Cardiac muscle cell (in vitro differentiated cells and primary cell): ENCODE results near the gene HS3ST3B1. TPM values are rescaled to one million over a fixed set of nuclear protein-coding genes. Genes with fewer than 3 reads are reported as not detected.
A peak's percentile ranks its signal among the peaks of the same experiment; 100 is the strongest.

Experiments
- DNase-seq, 2 donors: peaks; one replicate each; pipeline versions ENCODE4 v3.0.0 to v3.0.0-alpha.2; 2010 to 2017; ENCODE audit warnings: low read depth in 1 of 2, low spot score in 1 of 2
- H3K27ac ChIP-seq: fragments of 200-600 bp; sonication (generic); 2 replicates; pipeline ENCODE4 v1.5.1; 2016
- H3K27me3 ChIP-seq: fragments of 200-600 bp; sonication (generic); 2 replicates; pipeline ENCODE4 v1.6.0; 2016; ENCODE audit warnings: control low read depth
- H3K36me3 ChIP-seq: fragments of 200-600 bp; sonication (generic); 2 replicates; pipeline ENCODE4 v1.5.1; 2016; ENCODE audit warnings: control low read depth
- H3K4me1 ChIP-seq: fragments of 200-600 bp; sonication (generic); 2 replicates; pipeline ENCODE4 v1.8.1; 2017; ENCODE audit warnings: low read depth, mild to moderate bottlenecking, mixed run types
- H3K4me3 ChIP-seq: fragments of 200-600 bp; sonication (generic); 2 replicates; pipeline ENCODE4 v1.5.1; 2016; ENCODE audit warnings: mild to moderate bottlenecking
- H3K9me3 ChIP-seq: fragments of 200-600 bp; sonication (generic); 2 replicates; pipeline ENCODE4 v1.5.1; 2017; ENCODE audit warnings: low read depth, mild to moderate bottlenecking, control low read depth
- polyA plus RNA-seq: library from polyadenylated mRNA; unstranded; fragments of >200 nt; fragmentation: Nextera tagmentation; extraction: Ambion mirVana; gene quantifications from 2 replicates; pipeline ENCODE4 v1.2.1, GENCODE V29; 2016
- total RNA-seq: library from RNA; depleted of rRNA; stranded (reverse); fragments of >200 nt; gene quantifications from 2 replicates; pipeline ENCODE4 v1.2.3, GENCODE V29; 2016
- TF ChIP-seq, protein P1 (sequence below): IDR thresholded peaks from 2 replicates; pipeline ENCODE4 v1.5.1; 2012; ENCODE audit warnings: low read depth, mild to moderate bottlenecking, low read length

The HS3ST3B1 gene
- total and polyA plus RNA-seq, 2 experiments from 2014 or later: 2.1 to 7.9 TPM

DNA sequence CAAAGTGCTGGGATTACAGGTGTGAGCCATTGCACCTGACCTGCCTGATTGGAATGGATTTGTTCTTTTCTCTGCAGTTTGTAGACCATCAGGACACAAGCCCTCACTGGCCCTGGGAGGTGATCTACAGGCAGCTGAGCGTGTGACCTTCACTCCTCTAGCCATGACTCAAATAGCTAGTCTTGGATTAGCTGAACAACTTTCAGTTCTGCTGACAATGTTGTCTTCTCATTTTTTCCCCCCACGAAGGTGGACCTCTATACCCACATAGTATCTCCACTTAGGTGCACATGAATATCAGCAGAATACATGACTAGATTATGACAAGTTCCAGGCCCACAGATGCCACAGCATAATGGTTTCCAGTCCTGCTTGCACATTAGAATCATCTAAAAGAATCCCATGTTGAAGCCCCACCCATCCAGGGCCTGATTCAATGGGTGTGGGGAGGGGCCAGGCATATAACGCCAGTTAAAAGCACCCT is 36.8 kb downstream of the HS3ST3B1 start:
- no peaks in the 10 kb centered on the region for H3K36me3 ChIP-seq
- TF ChIP-seq, protein P1, sequence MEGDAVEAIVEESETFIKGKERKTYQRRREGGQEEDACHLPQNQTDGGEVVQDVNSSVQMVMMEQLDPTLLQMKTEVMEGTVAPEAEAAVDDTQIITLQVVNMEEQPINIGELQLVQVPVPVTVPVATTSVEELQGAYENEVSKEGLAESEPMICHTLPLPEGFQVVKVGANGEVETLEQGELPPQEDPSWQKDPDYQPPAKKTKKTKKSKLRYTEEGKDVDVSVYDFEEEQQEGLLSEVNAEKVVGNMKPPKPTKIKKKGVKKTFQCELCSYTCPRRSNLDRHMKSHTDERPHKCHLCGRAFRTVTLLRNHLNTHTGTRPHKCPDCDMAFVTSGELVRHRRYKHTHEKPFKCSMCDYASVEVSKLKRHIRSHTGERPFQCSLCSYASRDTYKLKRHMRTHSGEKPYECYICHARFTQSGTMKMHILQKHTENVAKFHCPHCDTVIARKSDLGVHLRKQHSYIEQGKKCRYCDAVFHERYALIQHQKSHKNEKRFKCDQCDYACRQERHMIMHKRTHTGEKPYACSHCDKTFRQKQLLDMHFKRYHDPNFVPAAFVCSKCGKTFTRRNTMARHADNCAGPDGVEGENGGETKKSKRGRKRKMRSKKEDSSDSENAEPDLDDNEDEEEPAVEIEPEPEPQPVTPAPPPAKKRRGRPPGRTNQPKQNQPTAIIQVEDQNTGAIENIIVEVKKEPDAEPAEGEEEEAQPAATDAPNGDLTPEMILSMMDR: no peak
- no peak overlapping the region for H3K4me3 ChIP-seq
- no peak overlapping the region for H3K27ac ChIP-seq
- no peak for DNase-seq
- H3K9me3 ChIP-seq: no peaks in the 10 kb centered on the region
- H3K4me1 ChIP-seq: no peaks in the 10 kb centered on the region
- H3K27me3 ChIP-seq: no peaks in the 10 kb centered on the region

DNA sequence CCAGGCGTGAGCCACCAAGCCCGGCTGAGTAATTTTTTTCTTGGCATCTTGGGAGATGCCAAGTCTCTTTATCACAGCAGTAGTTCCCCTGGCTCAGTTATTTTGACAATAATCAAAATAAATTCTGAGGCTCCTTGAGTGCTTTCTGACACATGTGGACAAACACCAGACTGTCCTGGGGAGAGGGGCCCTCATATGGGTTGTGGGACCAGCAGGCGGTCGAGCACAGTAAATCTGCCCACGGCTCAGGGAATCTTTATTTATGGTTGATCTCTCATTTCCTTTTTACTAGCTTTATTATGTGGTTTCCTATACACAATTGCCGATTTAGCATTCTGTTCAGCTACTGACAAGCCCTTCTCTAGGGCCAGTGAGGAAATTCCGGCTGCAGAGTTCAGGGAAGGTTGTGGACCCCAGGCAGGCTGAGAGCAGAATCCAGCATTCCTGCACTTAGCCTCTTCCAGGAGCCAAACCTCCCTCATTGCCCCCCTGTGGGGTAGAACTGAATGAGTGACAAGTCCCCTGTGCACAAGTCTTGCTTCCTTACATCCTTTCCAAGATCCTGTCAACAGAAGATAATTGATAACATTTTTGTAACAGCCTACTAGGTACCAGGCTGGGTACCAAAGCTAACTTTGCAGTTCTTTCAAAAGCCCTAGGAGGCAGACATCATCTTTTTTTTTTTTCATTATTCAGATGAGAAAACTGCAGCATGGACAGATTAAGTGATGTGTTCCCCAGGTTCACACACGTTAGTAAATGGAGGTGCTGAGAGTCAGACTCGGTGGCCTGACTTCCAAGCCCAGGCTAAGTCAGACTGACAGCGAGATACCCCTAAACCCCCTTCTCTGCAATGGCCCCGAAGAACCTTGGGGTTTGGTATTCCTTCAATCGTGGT is 40.2 kb downstream of the HS3ST3B1 start:
- Histone ChIP-seq H3K27me3 (no peaks in the 10 kb centered on the region), H3K27ac (no peak overlapping the region), H3K9me3 (no peaks in the 10 kb centered on the region), H3K4me3 (no peak overlapping the region), H3K4me1 (no peaks in the 10 kb centered on the region), H3K36me3 (no peaks in the 10 kb centered on the region)
- no peak for DNase-seq
- TF ChIP-seq, protein P1: no peak

DNA sequence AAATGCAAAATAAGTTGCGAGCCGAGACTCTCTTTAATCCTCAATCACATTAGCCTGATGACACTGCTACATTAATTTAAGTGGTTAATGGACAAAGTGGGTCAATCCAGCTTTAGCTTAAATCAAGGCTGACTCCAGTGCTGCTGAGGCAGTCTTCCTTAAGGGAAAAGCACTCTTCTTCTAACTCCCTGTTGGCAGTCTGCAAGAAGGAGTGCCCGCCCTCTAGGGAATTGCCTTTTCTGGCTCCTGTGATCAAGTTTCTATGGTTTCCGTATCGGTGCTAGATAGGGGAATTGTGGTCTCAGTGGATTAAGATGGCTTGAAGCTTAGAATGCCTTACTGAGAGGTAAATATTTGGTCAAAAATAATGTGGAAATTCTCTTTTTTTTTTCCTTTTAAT is 41.0 kb downstream of the HS3ST3B1 start:
- peak; percentile 22 to 51 for DNase-seq
- Histone ChIP-seq H3K27ac (no peak overlapping the region), H3K9me3 (no peaks in the 10 kb centered on the region), H3K36me3 (no peaks in the 10 kb centered on the region), H3K4me1 (no peaks in the 10 kb centered on the region), H3K27me3 (no peaks in the 10 kb centered on the region), H3K4me3 (no peak overlapping the region)
- TF ChIP-seq, protein P1: no peak

DNA sequence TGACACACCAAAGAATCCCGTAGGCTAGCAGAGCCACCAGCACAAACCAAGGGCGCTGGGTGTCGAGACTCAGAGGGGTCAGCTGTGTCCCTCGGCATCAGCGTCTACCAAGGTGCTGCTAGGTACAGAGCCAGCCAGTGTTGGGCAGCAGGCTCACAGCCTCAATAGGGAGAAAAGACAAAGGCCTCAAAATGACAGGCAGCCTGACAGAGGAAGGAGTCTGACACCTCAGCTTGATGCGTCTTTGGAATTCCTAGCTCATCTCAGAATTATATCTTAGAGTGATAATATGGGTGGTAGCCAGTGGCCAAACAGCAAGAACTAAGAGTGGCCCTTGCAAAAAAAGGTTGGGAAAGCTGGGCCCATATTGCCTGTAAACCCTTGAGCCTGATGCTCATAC is 45.9 kb downstream of the HS3ST3B1 start:
- H3K27me3 ChIP-seq: no peaks in the 10 kb centered on the region
- no peak overlapping the region for H3K4me3 ChIP-seq
- H3K36me3 ChIP-seq: no peaks in the 10 kb centered on the region
- no peak overlapping the region for H3K27ac ChIP-seq
- H3K9me3 ChIP-seq: no peaks in the 10 kb centered on the region
- TF ChIP-seq, protein P1: no peak
- DNase-seq: no peak
- H3K4me1 ChIP-seq: no peaks in the 10 kb centered on the region

DNA sequence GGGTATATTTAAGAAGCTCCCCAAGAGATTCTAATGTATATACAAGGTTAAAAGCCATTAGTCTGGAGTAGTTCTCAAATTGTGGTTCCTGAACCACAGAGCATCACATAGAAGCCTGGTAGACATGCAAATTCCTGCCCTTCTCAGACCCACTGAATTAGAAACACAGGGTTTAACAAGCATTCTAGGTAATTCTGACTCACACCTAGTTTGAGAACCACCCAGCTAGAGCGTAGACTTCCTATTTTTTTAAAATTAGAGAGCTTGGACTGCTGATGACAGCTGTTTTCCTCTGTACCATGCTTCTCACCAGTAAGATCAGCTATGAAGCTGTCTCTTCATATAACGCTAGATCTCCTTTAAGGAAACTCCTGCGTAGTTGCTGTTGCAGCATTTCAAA is 50.6 kb downstream of the HS3ST3B1 start:
- Histone ChIP-seq H3K36me3 (no peaks in the 10 kb centered on the region), H3K9me3 (no peaks in the 10 kb centered on the region), H3K27ac (no peak overlapping the region), H3K4me3 (no peak overlapping the region), H3K27me3 (no peaks in the 10 kb centered on the region), H3K4me1 (no peaks in the 10 kb centered on the region)
- DNase-seq: no peak
- TF ChIP-seq, protein P1: no peak
